GM18519 (cell line): ENCODE results near the gene ACKR3.

Experiments
- ATAC-seq: cut with Tn5 transposase; IDR thresholded peaks from one replicate; pipeline ENCODE4 v1.9.1; 2021; ENCODE audit warnings: mild to moderate bottlenecking, moderate library complexity; ENCODE audit not compliant: unreplicated experiment, low FRiP score

ACKR3 gene

GRCh38 chr2:236566596-236566995 lies 3.0 kb upstream of the ACKR3 start:
- ATAC-seq: no peak

GRCh38 chr2:236568068-236568921 lies 1.3 kb upstream of the ACKR3 start:
- ATAC-seq: no peak

GRCh38 chr2:236568922-236569572 lies 578 bp upstream of the ACKR3 start:
- no peak for ATAC-seq

DNA sequence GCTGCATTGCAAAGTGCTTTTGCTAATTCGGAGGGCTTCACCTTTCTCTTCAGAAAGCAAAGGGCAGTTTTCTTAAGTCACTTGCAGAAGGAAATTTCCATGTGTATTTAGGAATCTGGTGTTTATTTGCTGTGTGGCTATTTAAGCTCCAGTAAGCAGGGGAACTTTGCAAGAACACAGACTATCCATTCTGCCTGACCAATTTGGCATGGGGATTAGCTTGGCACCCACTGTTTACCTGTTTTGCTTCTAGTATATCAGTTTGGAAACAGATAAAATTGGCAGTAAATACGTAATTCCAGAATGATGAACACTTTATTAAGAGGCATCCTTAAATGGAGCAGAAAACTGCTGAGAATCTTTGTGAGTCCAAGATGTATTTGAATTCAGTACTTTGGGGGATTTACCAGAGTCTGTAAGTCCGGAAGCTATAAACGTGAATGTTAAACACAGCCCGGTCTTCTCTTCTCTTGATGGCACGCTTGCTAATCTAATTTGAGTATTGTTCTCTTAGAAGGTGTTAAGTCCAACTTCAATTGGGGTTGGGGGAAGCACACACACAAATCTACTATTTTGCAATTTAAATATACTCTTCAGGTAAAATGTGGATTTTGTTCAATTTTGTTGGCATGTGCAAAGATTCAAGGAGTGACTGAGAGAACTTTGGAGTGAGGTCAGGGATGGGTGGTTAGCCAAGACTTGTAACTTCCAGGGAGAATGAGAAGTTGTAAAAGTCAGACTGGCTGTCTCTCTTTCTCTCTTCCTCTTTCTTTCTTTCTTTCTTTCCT lies 650 bp downstream of the ACKR3 start:
- no peak for ATAC-seq

DNA sequence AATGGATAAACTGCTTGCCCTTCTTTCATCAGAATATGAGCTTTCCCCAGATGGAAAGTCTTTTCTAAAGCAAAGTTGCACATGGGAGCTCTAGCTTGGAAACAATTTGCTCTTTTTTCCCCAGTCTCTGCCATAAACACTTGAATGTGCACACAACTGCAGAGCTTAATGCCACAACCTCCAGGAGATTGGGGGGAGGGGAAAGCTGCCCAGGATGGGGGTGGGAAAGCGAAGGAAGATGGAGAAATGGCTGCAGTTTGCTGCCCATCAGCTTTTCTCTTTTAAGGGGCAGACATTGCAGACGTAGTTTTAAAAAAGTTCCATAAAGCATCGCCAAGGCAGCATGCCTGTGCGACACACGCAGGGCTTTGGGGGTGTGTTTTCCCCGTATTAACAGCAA lies 1.5 kb downstream of the ACKR3 start:
- ATAC-seq: no peak

GRCh38 chr2:236572482-236572881 lies 2.9 kb downstream of the ACKR3 start:
- no peak for ATAC-seq

- no peak for ATAC-seq
Observed at GRCh38 chr2:236573066-236573929, 3.7 kb downstream of the ACKR3 start.

DNA sequence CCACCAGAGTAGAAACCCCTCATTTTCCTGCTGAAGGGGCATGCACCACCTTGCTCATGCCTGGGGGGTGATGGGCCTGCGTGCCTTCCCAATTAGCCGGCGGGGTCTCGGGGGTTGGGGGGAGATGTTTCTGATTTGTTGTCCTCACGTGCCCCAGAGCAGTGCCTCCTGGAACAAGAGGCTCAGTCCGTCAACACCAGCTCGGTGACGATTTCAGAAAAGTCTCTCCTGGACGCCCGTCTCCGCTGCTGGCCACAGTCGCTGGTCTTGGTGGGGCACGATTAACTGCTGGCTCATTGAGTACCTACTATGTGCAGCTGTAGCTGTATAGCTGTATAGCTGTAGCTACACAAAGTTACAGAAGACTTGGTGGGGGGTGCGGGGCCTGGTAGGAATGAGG lies 4.4 kb downstream of the ACKR3 start:
- ATAC-seq: no peak

- ATAC-seq: no peak
Observed at GRCh38 chr2:236574424-236575145, 5.0 kb downstream of the ACKR3 start.

DNA sequence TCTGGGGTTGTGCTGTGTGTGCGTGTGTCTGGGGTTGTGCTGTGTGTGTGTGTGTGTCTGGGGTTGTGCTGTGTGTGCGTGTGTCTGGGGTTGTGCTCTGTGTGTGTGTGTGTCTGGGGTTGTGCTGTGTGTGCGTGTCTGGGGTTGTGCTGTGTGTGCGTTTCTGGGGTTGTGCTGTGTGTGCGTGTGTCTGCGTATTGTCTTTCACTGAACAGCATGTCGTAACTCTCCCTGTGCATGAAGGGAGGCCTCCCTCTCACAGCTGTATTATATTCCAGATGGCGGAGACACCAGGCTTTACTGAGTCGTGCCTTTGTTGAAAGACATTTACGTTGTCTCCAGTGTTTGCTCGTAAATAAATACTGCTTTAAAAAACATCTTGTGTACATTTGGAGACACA lies 5.9 kb downstream of the ACKR3 start:
- no peak for ATAC-seq

DNA sequence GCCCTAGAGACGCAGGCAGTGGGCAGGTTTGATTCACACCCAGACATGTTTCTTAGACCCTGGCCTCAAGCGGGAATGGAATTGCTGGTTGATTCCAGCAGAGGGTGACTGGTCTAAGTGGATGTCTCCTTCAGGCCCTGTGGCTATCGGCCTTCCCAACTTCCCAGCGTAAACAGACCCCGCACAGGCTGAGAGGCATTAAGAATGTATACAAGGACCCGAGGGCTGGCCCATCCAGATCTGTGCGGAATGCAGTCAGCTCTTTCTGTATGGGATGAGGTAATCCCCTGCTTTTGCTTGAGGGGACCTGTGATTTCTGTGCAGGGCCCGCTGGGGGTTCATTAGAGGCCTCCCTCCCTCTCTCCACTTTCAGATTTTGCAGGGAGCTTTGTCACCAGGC lies 6.5 kb downstream of the ACKR3 start:
- no peak for ATAC-seq

DNA sequence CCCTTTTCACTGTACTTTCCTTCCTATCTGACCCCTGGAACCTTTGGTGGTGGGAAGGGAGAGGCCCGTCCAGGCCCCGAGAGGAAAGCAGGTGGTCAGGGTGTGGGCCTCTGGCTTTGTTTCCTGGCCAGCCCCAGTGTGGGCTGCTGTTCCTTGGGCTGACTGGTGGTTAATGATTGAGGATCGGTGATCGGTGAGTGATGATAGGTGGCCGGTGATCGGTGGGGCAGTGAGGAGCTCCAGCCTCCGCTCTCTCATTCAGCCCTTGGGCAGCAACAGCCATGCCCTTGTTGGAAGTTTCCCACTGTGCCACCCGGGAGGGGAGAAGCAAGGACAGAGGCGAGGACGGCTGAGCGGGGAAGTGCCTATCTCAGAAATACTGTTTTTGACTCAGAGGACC lies 7.3 kb downstream of the ACKR3 start:
- ATAC-seq: no peak

GRCh38 chr2:236577481-236578410 lies 8.1 kb downstream of the ACKR3 start:
- no peak for ATAC-seq

DNA sequence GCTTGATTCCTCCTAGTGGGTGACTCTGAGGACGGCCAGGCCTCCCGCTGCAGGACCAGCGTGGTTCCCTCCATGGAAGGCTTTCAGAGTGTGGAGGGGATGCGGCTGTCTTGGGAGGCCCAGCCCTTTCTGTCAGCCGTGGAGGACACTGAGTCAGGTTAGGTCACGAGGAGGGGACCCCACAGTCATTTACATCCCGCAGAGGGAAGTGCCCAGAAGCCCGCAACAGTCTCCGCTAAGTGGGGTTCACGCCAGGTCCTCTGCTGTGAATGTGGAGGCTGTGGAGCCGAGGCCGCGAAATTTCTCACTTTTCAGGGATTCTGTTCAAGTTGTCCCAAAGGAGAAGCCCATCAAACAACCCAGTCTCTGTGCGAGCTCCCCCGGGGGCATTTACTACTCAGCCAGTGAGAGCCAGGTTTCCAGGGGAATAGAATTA lies 8.8 kb downstream of the ACKR3 start:
- ATAC-seq: no peak

- no peak for ATAC-seq
Observed at GRCh38 chr2:236579048-236579745, 9.6 kb downstream of the ACKR3 start.

DNA sequence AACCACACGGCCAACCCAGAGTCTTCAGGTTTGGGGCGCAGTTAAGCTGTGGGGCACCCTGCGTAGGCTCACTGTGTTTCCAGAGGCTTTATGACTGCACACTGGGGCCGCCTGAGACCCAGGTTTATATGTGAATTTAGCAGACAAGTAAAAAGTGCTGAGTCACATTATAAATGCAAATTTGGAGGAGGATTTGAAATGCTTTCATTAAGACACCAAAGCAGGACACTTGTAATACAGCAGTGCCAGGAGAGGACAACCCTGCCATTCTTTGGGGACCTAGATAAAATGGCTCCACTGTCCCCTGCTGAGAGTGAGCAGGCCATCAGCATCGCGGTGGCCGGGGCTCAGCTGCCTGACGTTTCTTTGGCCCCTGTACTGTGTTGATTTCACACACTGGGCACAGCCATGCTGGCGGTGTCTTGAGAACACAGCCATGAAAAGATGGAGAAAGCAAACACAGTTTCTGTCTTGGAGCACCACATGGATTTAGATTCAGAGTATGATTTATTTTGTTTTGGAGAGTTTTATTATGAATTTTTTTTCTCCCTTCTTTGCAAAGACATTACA lies 10.2 kb downstream of the ACKR3 start:
- ATAC-seq: no peak

GRCh38 chr2:236580746-236581355 lies 11.2 kb downstream of the ACKR3 start:
- ATAC-seq: no peak
